ENCODE measurements around the gene TMEM266.

TMEM266 gene

GRCh38 chr15:76163457-76164295 lies 103.9 kb downstream of the TMEM266 start:
- DNase-seq, result no peak

- DNase-seq, result no peak
These were observed 104.8 kb downstream of the TMEM266 start for GRCh38 chr15:76164602-76165001.

- no peak for DNase-seq
These were observed 106.2 kb downstream of the TMEM266 start for GRCh38 chr15:76165951-76166350.

GRCh38 chr15:76168237-76168984 lies 108.6 kb downstream of the TMEM266 start:
- no peak for DNase-seq

DNA sequence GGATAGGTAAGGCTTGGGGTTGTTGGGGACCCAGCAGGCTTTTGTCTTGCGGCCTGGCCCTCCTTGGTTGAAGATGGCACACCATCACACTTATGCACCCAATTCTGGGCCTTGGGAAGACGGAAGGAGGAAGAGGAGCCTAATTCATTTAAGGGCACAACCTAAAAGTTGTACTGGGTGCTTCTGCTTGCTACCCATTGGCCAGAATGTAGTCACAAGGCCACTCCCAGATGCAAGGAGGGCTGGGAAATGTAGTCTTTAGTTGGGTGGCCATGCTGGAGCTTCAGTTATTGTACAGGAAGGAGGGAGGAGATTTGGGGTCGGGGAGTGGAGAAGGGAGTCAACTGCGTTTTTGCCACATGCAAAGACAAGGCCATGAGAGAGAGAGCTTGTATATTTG lies 109.2 kb downstream of the TMEM266 start:
- DNase-seq, result peak in 1 of 2 experiments; percentile 12

DNA sequence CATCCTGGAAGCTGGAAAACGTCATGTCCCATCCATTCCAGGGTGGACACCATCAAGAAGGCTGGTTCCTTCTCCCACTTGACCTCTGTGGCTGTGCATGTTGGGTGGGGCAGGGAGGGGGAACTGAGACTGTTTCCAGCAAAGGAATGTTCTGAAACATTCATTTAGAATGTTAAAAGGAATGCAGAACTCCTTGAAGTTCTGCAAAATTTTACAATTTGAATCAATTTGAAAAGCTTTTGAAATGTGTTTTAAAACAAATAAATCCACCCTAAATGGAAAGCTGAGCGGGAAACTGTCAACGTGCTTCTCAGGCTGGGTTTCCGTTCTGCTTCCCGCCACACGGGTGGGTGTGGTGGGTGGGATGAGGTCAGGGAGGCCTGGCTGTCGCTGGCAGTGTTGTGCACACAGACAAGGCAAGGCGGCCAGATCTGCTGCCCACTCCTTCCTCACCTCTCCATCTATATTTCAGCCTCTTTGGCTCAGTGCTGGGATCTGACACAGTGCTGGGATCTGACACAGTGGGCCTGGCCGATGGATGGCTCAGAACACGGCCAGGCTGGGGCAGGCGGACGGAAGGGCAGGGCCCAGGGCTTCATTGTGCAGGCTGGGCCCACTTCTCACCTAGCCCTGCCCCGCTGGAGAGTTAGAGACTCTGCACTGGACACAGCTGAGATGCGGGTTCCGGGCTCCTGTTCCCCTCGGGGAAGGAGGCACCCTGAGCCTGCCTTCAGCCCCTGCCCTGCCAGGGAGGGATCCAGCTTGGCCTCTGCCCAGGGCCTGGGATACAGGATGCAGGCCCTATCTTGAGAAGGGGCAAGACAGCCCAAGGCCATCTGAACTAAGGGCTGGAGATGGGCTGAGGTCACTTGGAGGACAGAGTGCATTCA lies 110.4 kb downstream of the TMEM266 start:
- DNase-seq, result no peak

DNA sequence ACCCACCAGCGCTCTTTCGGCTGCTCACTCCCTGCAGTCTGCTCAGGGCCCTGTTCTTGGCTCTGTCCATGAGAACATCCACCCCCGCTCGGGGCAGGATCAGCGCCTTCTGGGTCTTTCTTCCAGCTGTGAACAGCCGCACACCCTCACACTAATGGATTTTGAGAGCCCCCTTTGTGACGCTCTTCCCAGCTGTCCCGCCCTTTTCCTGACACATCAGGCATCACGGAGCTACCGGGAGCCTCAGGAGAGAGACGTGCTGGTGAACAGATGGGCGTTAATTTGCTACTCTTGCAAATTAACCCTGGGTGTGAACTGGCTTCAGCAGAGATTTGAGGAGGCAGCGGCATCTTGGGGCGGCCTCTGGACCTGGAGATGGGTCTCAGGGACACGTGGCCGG lies 113.0 kb downstream of the TMEM266 start:
- DNase-seq, result no peak

DNA sequence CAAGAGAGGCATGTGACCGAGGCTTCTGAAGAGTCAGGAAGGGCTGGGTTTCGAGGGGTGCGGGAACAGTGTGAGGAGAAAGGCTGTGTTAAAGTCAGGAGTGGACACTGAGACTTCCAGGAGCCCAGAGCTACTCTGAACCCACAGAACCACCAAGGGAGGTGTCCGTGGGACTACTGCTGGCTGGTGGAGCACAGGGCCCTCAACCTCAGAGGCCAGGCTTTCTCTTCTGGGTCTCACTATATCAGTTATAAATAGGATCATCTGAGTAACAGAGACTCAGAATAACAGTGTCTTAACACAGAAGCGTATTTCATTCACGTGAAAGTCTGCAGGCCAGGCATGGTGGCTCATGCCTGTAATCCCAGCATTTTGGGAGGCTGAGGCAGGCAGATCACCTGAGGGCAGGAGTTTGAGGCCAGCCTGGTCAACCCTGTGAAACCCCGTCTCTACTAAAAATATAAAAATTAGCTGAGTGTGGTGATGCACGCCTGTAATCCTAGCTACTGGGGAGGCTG lies 113.6 kb downstream of the TMEM266 start:
- no peak for DNase-seq

DNA sequence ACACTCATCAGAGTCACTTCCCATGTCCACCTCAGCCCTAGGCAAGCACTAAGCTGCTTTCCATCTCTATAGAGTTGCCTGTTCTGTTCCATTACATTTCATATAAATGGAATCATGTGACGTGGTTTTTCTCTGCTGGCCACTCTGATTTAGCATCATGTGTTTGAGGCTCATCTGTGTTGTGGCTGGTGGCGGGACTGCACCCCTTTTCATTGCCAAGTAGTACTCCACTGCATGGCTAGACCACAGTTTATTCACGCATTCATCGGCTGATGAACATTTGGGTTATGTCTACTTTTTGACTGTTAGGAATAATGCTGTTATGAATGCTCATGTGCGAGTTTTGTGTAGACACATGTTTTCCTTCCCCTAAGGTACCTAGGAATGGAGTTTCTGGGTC lies 114.9 kb downstream of the TMEM266 start:
- no peak for DNase-seq

DNA sequence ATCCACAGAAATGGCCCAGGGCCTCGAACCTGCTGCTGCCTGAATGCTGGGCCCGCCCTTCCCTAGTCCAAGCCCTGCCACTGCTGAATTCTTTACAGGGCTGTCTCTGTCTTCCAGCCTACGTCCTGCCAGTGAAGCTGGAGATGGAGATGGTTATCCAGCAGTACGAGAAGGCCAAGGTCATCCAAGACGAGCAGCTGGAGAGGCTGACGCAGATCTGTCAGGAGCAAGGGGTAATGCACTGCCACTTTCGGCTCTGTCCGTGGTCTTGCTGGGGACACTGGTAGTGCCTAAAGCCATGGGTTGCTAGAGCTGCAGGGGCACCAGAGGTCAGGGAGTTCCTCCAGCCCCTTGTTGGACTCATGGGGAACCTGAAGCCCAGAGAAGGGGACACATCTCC lies 115.7 kb downstream of the TMEM266 start:
- DNase-seq, result no peak

- no peak for DNase-seq
These were observed 116.3 kb downstream of the TMEM266 start for GRCh38 chr15:76176059-76176458.

DNA sequence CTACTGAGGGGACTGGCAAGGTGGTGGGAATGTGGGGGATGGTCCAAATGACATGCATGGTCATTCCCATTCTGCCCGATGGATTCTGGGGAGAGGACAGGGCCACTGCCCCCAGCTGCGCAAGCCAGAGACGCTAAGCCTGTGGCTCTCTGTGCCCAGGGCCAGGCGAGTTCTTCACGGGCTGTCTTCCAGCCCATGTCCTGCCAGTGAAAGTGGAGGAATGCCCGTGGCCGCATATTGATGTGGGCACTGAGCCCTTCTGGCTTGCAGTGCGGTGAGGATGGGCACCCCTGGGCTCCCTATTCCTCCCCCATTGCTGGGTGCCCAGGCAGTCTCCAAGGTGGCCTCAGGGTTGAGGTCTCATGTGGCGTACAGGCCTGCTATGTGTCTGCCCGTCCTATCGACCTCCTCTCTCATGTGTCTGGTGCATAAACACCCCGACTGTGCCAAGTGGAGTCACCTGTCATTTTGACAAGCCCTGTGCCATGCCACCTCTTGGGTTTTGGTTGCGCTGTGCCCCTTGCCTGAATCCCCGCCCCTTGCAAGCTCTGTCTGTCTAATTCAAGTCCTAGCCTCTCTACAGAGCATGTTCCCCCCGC lies 116.8 kb downstream of the TMEM266 start:
- no peak for DNase-seq

- no peak for DNase-seq
These were observed 117.8 kb downstream of the TMEM266 start for GRCh38 chr15:76177491-76178040.

GRCh38 chr15:76178296-76179000 lies 118.7 kb downstream of the TMEM266 start:
- DNase-seq, result no peak

DNA sequence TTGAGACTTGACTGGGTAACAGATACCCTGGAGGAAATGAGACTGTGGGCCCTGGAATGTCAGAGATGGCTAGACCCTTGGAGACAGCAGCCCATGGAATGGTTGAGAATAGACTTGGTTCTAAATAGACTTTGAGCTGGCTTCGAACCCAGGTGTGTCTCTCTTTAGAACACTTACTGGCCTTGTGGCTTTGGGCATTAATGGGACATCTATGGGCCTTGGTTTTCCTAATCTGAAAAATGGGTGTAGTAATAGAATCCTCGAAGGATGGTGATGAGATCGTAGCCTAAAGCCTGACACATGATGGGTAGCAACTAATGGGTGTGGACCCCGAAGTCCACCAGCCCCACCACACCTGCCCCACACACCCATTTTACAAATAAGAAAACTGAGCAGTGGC lies 119.2 kb downstream of the TMEM266 start:
- DNase-seq, result no peak

DNA sequence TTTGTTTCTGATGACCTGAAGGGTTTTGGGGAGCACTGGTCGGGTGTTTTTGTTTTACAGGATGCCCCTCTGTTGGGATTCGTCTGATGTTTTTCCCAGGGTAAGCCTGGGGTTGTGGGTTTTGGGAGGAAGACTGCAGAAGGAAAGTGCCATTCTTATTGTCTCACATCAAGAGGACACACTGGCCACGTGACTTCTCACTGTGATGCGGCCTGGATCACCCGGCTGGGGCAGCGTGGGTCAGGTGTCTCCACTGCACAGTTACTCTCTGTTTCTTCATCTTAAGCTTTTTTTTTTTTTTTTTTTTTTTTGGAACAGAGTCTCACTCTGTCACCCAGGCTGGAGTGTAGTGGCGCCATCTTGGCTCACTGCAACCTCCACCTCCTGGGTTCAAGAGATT lies 120.5 kb downstream of the TMEM266 start:
- no peak for DNase-seq

- DNase-seq, result no peak
These were observed 121.9 kb downstream of the TMEM266 start for GRCh38 chr15:76181705-76182107.

DNA sequence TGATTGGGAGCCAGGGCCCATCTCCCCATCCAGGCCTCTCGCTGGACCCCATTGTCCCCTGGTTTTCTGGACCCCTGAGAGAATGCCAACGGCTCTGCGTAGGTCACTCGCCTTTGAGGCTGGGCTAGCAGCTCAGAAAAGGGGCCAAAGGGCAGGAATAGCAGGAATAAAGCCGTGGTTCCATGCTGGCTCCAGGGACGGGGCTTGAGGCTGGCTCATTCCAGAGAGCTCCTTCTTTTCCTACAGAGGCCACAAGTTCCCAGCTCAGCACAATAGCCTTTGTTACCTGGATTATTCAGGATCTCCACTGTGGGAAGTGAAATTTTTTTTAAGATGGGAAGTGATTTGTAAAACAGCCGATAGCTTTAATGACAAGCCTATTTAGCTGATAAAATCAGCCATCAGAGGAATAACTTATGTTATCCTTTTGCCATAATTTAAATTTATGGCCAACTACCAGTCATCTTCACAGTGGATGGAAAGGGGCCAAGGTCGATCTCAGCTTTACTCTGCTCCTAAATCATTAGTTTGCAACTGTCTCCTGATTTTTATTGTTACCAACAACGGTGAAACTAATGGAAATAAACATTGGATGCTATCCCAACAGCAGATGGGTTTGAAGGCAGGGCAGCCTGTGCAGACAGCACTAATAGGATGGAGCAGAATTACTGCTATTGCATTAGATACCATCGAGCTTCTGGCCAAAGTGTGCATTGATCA lies 124.3 kb downstream of the TMEM266 start:
- no peak for DNase-seq

- no peak for DNase-seq
These were observed 124.9 kb downstream of the TMEM266 start for GRCh38 chr15:76184650-76185035.

GRCh38 chr15:76185716-76186115 lies 125.9 kb downstream of the TMEM266 start:
- DNase-seq, result peak in 1 of 2 experiments; percentile 58

GRCh38 chr15:76187163-76187562 lies 127.4 kb downstream of the TMEM266 start:
- no peak for DNase-seq
